CD4-positive, alpha-beta T cell treated with Interleukin-4 for 1 hour (primary cell): ENCODE data around the gene HOXC6.
A peak's percentile ranks its signal among the peaks of the same experiment; 100 is the strongest.

Experiments used
- DNase-seq, 2 donors: peaks; one replicate each; pipeline ENCODE4 v3.0.0-alpha.2; 2020 to 2022

HOXC6 gene

DNA sequence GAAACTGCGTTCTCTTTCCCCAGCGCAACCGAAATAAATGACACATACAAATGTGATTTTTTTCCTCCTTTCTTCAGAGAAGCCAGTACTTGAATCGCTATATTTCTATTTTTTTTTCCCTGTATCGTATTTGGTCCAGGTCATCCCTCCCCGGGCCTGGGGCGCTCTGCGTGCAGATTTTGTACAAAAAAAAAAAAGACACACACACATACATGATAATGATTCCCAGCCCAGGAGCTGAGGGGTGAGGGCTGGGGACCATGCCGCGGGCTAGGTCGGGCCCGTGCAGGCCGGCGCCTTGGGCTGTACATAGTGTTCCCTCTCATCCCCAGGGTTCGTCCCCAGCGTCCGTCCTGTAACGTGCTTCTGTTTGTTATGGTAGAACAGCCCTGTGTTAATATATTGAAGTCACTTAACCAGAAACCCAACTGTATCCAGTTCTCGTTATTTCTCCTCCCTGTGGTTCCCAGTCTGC is 25.3 kb upstream of the HOXC6 start:
- DNase-seq: no peak

DNA sequence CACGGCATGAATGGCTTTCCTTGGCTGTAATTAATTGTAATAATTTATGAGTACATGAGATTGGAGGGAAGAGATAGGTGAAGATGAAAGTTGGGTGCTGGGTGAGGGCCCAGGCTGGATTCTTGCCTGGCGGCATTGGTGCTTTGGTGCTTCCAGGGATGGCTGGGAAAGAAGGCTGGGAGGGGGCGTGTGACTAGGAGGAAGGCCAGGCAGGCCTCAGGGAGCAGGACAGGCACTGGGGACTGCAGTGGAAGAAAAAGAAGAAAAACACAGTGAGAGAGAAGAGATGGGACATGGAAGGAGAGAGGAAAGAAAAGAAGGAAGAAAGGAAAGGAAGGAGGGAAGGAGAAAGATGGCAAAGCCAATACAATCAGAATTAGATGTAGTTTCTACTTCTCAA is 24.6 kb upstream of the HOXC6 start:
- no peak for DNase-seq

DNA sequence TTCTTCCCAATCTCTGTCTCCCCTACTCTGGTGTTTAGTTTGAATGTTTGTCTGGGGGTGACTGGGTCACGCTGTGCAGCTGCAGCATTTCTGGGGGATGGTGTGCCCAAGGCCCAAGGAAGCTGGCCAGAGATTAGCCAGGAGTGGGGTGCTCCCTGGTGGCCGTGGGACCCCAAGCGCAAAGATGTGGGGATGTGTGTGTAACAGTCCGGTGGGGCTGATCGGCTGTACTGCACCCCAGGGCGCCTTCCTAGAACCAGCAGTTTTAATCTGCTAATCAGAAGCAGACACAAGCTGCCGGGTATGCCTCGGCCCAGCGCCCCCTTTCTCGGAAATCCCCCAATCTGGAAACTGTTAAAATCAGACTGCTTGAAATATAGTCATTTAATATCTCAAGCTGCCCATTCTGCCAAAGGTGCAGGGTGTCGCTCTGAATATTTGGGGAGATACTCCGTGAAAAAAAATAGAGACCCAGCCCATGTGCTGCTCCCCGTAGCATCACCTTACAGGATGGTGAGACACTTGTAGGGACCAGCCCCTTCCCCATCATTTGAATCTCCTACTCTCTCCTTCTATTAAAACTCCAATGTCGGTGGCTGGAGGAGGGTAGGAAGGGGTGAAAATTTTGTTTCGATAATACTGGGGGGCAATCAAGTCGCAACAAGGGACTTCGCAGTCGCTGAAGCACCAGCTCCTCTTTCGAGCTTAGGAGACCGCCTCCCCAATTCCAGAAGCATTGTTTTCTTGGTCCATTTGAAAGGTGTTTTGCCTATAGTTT is 24.0 kb upstream of the HOXC6 start:
- no peak for DNase-seq

DNA sequence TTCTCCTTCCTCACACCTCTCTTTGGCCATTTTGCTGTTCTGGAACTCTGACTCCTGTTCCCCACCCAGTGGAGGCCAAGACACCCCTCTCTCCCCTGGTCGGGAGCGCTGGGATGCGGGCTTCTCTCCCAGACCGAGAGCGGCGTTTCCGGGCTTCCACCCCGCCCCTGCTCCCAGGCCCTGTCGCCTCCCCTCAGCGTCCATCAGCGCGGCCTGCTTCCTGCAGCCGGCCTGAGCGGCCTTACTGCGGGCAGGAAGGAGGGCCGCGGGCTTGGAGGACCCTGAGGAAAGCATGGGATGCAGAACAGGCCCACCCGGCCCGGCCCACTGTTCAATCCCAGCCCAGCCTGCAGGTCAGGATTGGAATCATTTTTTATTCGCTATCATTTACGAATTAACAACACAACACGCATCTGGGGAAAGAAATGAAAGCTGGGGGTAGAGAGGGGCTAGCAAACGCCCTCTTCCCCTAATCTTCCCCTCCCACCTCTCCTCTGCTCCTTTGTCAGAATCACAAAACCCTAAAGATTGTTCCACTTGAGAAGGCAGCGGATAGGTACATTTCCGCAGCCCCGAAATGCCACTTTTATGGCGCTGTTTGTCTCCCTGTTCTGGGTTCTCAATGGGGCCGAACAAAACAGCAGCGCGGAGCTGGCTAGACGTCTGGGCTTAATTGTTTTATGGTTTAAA is 23.3 kb upstream of the HOXC6 start:
- no peak for DNase-seq

DNA sequence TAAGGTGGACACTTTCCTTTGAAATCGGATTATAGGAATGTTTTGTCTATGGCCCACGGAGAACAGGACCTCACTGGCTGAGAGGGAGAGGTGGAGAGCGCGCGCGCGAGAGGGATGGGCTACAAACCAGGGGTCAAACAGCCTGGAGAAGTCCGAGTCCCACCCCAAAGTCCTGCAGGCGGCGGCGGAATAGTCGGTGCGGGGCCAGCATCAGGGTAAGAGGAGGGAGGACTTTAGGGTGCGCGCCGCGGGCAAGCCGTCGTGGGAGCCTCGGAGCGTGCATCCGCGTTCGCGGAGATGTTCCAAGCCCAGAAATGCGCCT is 22.7 kb upstream of the HOXC6 start:
- no peak for DNase-seq

DNA sequence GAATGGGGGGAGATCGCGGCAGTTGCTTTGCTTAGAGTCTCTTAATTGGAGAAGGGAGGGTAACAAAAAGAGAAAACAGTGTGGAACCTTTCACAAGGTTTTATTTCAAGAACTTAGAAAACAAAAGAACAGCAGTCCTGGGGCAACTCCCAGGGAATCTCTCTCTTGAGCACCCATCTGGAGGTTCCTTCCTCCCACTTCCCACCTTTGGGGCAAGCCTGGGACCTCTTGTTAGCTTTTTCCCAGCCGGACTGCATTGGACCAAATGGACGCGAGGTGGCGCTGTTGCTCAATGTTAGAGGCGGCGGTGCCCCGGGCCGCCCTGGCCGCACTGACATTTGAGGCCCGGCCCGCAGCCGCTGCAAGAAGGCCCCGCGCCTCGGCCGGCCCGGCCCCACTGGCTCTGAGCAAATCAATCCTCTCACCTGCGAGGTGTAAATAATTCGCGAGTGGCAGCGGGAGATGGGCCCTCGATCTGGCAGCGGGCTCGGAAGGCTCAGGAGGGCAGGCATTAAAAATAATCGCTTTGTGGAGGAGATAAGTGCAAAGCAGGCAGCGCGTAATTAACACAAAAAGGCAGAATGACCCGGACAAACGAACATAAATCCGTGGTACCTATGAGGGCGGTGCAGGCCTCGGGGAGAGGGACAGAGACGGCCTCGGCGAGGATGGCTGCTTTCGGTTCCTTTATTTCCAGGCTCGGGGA is 22.2 kb upstream of the HOXC6 start:
- DNase-seq: peak; percentile 80 to 84

DNA sequence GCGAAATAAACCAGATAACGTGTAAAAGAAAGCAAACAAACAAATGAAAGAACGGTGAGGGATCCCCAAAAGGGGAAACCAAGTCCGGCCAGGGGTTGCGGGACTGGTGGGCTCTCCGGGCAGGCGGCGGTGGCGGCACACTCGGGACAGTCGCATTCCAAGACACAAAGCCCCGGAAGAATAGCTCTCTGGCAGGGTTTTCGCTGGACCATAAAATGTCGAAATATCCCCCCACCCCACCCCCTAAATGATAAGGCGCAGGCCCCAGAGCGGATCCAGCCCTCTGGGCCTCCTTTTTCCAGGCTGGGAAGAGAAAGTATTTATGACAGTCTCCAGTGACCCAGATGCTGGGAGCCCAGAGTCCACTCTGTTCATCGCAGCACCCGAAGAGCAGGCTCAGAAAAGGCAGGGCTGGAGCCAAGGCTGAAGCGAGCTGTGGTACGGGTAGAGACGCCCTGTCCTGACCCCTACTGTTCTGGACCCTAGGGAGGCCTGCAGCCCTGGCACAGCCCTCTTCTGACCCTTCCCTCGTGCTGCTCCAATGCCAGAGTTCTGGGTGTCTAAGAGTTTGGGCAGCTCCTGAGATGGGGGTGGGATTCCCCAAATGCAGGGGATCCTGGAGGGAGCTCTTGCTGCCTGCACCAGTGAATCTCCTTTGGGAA is 21.6 kb upstream of the HOXC6 start:
- DNase-seq: no peak

DNA sequence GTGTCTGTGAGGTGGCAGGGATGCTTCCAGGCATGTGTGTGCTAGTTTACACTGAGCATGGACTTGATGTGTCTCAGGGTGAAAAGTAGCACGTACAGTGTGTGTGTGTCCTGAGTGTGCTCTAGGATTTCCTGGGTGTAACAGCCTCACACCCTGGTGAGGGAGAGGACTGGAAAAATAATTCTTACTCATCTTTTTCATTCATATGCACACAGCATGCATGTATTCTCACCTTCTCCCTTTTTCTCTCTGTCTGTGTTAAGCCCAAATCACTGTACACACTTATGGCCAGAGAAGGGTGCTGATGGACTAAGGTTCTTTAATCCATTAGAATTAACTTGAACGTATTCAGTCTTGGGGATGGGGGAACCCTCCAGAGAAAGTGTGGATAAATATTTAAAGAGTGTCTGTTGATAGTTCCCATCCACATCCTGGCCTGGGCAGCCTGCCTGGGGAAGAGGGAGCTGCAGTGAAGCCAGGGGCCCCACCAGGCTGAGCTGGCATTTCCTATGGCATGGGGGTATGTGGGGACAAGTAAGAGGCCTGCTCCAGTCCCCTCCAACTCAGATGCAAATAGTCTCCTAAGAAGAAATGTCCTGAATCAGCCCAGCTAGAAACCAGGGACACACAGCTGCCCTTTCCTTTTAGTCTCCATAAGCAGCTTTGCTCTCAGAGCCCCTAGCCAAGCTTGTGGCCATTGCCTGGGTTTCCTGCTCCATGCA is 20.5 kb upstream of the HOXC6 start:
- DNase-seq: no peak

DNA sequence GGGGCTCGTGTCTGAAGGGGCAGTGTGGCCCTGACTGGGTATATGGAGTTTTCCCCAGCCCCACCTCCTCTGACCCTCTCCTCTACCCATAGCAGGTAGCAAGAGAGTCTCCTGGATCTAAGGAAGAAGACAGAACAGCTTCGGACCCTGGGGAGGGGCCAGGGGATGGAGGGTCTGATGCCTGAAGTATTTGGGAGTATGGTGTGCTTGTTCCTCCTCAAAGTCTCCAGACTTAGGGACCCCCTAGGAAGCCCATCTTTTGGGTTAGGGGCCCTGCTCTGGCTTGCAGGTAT is 20.0 kb upstream of the HOXC6 start:
- no peak for DNase-seq

DNA sequence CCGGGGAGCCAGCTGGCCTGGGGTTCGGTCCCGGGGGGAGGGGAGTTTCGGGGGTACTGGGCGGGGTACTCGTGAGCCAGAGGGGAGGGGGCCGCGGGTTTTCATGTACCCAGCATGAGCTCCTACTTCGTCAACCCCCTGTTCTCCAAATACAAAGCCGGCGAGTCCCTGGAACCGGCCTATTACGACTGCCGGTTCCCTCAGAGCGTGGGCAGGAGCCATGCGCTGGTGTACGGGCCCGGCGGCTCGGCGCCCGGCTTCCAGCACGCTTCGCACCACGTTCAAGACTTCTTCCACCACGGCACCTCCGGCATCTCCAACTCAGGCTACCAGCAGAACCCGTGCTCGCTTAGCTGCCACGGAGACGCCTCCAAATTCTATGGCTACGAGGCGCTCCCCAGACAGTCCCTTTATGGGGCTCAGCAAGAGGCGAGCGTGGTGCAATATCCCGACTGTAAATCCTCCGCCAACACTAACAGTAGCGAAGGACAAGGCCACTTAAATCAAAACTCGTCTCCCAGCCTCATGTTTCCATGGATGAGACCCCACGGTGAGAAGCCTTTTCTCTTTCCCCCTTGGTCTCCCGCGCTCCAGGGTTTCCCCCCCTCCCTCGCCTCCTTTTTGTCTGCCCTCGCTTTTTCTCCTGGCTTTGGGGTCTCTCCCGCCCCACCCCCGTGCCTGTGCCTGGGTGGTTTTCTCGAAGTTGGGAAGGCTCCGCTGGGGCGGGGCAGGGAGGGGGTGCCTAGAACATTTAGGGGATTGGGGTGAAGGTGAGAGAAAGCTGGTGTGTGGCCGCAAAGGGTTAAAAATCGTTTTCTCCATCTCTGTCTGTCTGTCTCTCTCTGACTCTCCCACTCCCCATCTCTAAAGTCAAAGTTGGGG is 18.8 kb upstream of the HOXC6 start:
- DNase-seq: no peak

DNA sequence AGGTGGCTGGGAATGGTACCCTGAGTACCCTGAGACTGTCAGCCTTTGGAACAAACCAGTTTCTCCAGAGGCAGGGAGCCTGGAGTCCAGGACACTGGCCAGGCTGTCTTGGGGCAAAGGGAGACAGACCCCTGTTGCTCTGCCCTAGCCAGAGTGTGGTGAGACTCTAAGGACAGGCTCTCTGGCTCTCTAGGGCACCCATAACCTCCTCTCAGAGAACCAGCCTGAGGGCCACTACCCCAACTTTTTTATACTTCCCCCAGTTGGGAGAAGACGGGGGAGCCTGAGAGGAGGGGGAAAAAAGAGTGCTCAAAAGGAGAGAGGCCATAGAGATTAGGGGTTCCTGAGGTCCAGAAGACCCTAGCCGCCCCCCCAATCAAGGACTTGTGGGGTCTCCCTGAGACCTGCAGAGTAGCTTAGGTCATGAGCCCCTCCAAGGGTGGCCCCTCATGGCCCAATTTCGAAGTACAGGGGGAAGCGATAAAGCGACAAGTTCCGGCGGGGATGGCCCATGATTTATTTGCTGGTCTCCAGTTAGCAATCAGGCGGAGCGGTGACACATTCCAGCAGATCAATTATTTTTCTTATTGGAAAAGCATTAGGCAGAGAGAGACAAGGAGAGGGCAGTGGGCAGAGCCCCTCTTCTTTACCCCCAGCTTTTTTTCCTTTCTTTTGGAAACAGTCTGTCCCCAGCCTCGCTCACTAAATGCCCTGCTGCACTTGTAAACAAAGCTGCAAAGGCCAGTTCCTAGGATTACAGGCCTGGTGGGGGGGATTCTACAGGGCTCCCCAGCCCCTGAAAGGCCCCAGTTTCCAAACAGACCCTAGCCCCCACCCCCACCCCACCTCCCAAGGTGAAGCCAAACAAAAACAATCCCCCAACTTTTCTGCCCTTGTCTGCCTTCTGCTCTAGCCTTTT is 17.9 kb upstream of the HOXC6 start:
- no peak for DNase-seq

DNA sequence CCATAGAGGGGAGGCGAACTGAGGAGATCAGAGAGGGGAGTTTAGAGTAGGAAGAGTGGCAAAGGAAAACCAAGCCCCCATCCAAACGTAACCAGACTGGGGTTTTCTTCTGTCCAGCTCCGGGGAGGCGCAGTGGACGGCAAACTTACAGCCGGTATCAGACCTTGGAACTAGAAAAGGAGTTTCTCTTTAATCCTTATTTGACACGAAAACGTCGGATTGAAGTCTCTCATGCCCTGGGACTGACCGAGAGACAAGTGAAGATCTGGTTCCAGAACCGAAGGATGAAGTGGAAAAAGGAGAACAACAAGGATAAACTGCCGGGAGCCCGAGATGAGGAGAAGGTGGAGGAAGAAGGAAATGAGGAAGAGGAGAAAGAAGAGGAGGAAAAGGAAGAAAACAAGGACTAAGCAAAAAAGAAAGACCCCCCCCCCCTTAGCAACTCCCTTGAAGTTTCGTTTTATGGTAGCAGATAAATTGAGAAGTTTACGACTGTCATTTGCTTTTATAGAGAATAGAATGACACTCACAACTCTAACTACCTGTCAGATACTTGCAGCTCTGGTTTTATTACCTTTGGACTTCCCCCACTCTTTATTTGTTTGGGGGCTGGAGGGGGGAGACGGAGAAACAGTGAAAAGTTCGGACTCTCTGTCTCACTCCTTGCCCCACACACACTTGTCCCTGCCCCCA is 17.1 kb upstream of the HOXC6 start:
- DNase-seq: no peak

DNA sequence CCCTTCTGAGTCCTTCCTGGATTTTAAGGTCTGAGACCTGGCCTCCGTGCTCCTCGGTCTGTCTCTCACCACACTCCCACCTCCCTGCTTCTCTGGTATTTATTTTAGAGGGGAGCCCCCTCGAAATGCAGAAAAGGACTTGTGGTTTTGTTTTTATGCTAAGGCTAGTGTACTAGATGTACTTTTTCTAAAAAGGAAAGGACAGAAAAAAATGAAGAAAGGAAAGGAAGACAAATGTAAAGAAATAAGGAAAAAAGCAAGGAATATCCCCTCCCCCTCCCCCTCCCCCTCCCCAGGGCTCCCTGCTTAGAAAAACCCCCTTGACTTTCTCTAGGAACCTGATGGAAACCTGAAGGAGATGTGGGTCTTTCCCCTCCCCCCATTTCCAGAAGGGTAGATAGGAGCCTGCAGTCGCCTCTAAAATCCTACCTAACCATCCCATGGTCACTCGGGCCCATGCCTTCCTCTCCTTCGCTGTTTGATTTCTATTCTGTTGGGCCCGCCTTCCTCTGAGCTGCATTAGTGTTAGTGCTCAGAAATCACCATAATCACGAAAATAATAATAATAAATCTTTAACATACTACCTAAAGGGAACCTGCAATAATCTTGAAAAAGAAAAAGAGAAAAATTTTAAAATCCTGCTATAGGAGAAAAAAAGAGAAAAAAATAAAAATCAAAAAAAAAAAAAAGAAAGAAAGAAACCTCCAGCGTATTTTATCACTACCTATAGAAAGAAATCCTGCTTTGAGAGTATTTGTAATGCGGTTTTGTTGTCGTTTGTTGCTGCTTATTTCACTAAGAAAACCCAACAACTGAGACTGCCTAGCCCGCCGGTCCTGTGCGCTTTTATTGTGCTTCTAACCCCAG is 16.3 kb upstream of the HOXC6 start:
- DNase-seq: no peak

DNA sequence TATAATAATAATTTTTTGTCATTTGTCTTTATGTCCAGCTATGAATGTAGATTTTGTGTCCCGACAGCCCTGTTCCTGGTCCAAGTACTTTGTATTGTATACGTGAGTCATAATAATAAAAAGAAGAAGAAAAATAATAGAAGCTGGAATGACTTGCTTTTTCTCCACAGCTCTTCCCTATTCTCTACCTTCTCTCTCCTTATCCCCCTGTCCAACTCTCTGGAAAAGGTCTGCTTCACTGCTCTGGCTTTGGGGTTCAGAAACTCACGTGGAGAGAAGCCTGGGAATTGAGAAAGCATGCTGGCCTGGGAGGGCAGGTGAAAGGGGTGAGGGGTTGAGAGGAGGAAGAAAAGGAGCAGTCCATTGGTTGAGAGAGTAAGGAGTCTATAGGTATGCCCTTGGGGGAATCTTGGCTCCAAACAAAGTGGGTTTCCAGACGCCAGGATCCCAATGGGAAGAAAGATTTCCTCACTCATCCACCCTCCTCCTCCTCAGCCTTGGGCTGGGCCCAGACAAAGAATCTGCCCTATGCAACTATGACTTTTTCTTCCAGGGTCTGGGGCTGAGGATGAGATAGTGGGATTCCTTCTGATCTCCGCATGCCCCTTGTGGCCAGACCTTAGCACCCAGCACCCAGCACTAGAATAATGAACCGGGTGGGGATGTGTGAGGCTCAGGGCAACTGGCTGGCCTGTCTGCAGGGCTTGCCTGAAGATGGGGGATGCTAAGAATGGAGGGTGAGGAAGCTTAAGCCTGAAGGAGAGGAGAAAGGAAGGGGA is 15.4 kb upstream of the HOXC6 start:
- no peak for DNase-seq

DNA sequence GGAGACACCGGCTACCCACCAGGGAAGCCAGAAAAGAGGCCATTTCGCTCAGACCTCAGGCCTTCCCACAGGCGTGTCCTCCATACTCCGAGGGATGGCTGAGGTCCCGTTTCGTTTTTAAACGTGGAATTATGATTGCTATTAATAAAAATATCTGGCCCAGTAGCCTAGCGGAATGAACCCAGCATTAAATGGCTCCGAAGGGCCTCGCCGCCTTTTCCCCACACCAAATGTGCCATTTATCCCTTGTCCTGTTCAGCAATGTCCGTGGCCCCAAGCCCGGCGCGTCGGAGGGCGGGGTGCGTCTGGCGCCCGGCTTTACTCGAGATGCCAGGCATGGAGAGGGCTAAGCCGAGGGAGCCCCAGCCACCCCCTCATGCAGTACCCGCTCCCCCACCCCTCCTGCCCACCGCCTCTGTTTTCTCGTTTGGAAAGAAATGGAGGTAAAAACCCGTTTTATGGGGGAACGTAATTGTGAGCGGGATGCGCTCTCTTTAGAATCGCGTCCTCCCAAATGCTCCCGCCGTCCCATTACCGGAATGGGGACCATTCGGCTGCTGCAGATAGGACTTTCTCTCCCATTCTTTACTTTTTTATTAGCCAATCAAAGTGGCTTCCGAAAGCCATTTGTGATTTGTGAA is 13.7 kb upstream of the HOXC6 start:
- no peak for DNase-seq

DNA sequence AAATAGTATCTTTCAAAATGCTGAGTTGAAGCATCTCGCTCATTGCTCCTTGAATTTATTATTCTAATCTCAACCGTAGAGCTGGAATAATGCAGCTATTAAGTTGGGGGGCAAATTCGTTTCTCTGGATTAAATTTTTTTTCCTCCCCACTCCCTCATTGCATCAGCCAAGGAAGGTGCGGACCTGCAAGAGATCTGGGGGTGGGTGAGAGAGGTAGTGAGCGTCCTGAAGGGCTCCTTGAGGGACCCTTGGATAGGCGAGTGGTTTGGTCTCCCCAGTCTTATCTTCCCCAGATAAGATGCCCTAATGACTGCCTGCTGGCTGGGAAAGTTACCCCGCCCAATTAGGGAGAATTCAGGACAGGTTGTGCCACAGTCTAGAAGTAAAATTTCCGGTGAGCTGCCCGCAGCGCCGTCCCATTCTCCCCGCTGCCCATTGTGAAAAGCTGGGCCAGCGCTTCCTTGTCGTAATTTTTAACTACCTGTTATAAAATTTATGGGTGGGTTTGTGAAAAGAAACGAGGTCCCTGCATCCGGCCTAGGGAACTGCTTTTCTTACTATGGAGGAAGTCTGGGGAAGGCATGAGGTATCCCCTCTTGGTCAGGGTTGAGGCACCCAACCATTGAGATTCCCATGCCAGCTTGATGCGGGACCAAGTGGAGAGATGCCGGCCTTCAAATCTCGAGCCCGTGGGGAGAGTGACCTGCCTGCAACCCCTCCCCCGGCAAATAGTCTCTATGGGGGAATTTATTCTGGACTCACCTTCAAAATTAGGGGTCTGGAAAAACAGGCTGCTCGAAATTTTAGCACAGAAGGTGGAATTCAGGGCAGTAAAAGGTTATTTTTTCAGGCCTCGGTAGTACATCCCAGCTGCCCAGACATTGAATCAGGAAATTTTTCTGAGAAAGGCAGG is 13.0 kb upstream of the HOXC6 start:
- no peak for DNase-seq

DNA sequence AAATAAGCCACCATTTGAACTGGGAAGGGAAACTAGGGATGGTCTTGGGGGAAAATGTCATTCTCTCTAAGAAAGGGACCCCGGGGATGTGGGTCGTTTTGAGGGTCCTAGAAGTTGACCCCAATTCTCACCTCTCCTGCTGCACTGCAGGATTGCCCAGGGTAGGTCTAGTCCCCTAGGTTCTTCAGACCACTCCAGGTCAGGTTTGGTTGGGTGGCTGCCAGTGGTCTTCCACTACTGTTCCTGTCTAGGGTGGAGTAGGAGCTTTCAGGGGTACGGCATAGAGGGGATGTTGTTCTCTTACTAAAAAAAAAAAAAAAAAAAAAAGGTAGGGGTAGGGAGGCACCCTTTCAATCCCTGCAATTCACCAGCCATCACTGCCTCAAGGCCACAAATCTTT is 12.2 kb upstream of the HOXC6 start:
- no peak for DNase-seq
